Activated T-helper 17 cell treated with anti-CD3 and anti-CD28 coated beads, Interleukin-2, amount 50 U/mL, for 72 hours (primary cell): ENCODE data around the gene MVD. TPM values are rescaled to one million over a fixed set of nuclear protein-coding genes. Genes with fewer than 3 reads are reported as not detected.
A peak's percentile ranks its signal among the peaks of the same experiment; 100 is the strongest.

Experiments
- ATAC-seq: fragments of 150-1000 bp; cut with Tn5 transposase; replicated peaks from 2 replicates; pipeline ENCODE4 v1.10.0; 2021; ENCODE audit warnings: mild to moderate bottlenecking, moderate library complexity
- H3K27ac Mint-ChIP-seq: one replicate; pipeline ENCODE4 v1.8.0; 2022; ENCODE audit warnings: mixed read lengths
- H3K27me3 Mint-ChIP-seq: one replicate; pipeline ENCODE4 v1.8.0; 2022; ENCODE audit warnings: mixed read lengths
- H3K36me3 Mint-ChIP-seq: one replicate; pipeline ENCODE4 v1.8.0; 2022; ENCODE audit warnings: low read depth, mild to moderate bottlenecking, mixed read lengths
- H3K4me1 Mint-ChIP-seq: one replicate; pipeline ENCODE4 v1.8.0; 2022; ENCODE audit warnings: mixed read lengths
- H3K4me3 Mint-ChIP-seq: one replicate; pipeline ENCODE4 v1.8.0; 2022; ENCODE audit warnings: mild to moderate bottlenecking, mixed read lengths
- H3K9me3 Mint-ChIP-seq: one replicate; pipeline ENCODE4 v1.8.0; 2022; ENCODE audit warnings: mixed read lengths
- total RNA-seq, 2 donors: library from RNA; stranded (reverse); gene quantifications; one replicate each; pipeline ENCODE4 v1.2.3, GENCODE V29; 2022

The MVD gene
- total RNA-seq, 2 donors from 2014 or later: 84.3 to 93.2 TPM

GRCh38 chr16:88649924-88650748 is 12.8 kb downstream of the MVD start:
- peaks cover 5% of the 10 kb centered on the region for H3K4me1 Mint-ChIP-seq
- H3K9me3 Mint-ChIP-seq: no peaks in the 10 kb centered on the region
- H3K4me3 Mint-ChIP-seq: peak overlapping the region; percentile 85
- H3K27me3 Mint-ChIP-seq: no peaks in the 10 kb centered on the region
- H3K36me3 Mint-ChIP-seq: peaks cover 26% of the 10 kb centered on the region
- no peak for ATAC-seq
- no peak overlapping the region for H3K27ac Mint-ChIP-seq

GRCh38 chr16:88649195-88649923 is 13.5 kb downstream of the MVD start:
- Mint-ChIP-seq H3K9me3 (no peaks in the 10 kb centered on the region), H3K27ac (peak overlapping the region; percentile 51), H3K27me3 (no peaks in the 10 kb centered on the region), H3K36me3 (peaks cover 27% of the 10 kb centered on the region), H3K4me3 (peak overlapping the region; percentile 85), H3K4me1 (peaks cover 5% of the 10 kb centered on the region)
- ATAC-seq: no peak

DNA sequence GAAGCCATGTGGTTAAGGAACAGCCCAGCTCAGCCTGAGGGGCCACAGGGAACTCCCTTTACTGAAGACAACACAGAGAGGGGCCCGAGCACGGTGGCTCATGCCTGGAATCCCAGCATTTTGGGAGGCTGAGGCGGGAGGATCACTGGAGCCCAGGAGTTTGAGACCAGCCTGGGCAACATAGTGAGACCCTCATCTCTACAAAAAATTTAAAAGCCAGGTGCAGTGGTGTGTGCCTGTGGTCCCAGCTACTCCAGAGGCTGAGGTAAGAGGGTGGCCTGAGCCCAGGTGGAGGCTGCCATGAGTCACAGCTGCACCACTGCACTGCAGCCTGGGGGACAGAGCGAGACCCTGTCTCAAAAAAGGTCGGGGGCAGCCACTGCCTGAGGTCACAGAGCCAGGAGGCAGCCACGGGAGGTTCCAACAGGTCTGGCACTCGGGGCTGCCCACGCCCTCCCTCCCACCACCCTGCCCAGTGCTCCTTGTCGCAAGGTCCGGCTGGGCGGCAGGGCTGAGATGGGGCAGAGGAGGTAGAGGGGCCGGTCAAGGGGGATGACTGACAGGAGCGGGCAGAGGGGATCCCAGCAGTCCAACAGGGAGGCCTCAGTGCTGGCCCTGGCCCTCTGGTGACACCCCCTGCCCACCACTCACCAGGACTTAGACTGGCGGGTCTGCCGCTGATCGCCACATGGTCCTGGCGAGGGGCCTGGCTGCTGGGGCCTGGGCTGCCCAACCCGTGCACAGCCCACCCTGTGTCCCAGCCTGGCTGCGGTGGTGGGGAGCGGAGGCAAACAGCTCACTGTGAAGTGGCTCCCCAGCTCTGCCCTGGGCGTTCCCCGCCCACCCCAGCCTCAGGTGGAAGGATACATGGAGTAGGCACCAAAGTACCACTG is 15.5 kb downstream of the MVD start:
- Mint-ChIP-seq H3K4me3 (no peak overlapping the region), H3K36me3 (peaks cover 36% of the 10 kb centered on the region), H3K27ac (no peak overlapping the region), H3K27me3 (no peaks in the 10 kb centered on the region), H3K4me1 (peaks cover 5% of the 10 kb centered on the region), H3K9me3 (no peaks in the 10 kb centered on the region)
- no peak for ATAC-seq

DNA sequence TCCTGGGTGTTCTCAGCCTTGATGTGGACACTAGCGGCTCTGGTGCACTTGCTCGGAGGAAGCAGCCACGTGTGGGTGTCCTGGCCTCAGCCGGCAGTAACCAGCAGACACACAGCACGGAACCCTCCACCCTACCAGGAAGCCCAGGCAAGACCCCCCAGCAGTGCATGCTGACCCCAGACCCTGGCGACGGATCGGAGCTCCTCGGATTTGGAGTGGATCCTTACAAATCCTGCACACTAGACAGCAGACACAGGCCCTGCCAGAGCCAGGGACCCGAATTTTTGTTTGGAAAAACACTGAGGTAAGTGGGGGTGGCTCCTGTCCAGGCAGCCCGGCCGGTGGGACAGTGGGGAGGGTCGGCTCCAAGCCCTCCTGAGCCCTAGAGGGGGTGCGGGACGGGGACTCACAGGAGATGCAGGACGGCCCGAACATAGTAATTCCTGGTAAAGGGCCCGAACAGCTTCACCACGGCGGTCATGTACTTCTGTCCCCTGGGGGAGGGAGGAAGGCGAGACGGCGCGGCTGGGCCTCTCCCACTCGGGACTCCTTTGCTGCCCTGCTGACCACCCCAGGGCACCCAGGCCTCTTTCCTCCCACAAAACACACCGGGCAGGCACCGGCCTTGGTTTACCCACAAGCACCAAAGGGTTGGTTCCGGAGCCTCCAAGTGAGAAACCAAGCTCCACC is 16.4 kb downstream of the MVD start:
- H3K36me3 Mint-ChIP-seq: peaks cover 43% of the 10 kb centered on the region
- no peak for ATAC-seq
- H3K9me3 Mint-ChIP-seq: no peaks in the 10 kb centered on the region
- H3K4me3 Mint-ChIP-seq: no peak overlapping the region
- H3K27me3 Mint-ChIP-seq: no peaks in the 10 kb centered on the region
- peaks cover 5% of the 10 kb centered on the region for H3K4me1 Mint-ChIP-seq
- no peak overlapping the region for H3K27ac Mint-ChIP-seq

DNA sequence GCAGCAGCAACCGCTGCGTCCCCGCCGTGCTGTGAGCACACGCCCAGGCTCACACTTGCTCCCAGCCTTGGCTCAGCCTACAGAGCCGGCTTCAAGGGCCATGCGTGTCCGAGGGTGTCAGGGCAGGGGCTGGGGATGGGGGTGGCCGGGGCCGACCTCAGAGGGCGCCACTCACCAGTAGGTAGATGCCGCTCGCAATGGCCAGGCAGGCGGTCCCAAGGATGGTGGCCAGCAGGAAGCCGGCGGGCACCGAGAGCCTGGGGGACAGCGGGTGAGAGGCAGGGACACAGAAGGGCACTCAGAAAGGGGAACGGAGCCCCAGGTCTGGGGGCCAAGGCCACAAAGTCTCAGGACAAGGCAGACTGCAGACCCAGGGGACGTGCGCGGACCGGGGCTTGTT is 16.9 kb downstream of the MVD start:
- Mint-ChIP-seq H3K36me3 (peaks cover 38% of the 10 kb centered on the region), H3K27me3 (no peaks in the 10 kb centered on the region), H3K9me3 (no peaks in the 10 kb centered on the region), H3K27ac (no peak overlapping the region), H3K4me1 (peaks cover 5% of the 10 kb centered on the region), H3K4me3 (no peak overlapping the region)
- no peak for ATAC-seq

DNA sequence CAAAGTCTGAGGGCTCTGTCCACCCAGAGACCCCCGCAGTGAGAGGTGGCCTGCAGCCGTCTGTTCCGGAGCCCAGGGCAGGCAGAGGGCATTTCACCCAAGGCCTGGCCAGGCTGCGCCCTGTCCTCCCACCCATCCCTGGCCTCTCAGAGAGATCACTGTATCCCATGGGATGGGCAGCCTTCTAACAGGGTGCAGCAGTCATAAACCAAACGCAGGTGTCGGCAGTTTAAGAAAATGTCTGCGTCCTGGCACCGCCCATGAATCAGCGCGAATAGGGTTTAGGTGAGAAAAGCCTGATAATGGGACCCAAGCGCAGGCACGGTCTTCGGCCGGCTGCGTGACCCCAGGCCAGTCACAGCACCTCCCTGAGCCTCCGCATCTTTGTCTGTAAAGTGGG is 17.4 kb downstream of the MVD start:
- Mint-ChIP-seq H3K27ac (peak overlapping the region; percentile 25), H3K4me3 (no peak overlapping the region), H3K9me3 (no peaks in the 10 kb centered on the region), H3K4me1 (peaks cover 5% of the 10 kb centered on the region), H3K27me3 (peaks cover under 1% of the 10 kb centered on the region), H3K36me3 (peaks cover 36% of the 10 kb centered on the region)
- no peak for ATAC-seq

DNA sequence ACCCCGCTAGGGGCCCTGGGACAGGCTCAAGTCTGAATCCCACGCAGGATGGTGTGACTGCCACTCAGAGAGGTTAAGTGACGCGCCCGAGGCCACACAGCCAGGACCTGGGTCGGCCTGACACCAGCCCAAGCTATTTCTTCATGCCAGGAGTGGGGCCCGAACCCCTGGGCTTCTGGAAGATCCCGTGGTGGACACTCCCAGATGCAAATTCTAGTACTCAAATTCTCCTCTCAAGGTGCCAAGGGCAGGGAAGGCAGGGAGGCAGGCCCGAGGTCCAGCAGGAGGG is 19.3 kb downstream of the MVD start:
- Mint-ChIP-seq H3K36me3 (peaks cover 25% of the 10 kb centered on the region), H3K27ac (no peak overlapping the region), H3K27me3 (peaks cover 5% of the 10 kb centered on the region), H3K4me3 (no peak overlapping the region), H3K4me1 (peaks cover 4% of the 10 kb centered on the region), H3K9me3 (no peaks in the 10 kb centered on the region)
- ATAC-seq: no peak

- H3K9me3 Mint-ChIP-seq: no peaks in the 10 kb centered on the region
Measured at GRCh38 chr16:88642881-88643643, 19.8 kb downstream of the MVD start.

GRCh38 chr16:88640498-88641247 is 22.2 kb downstream of the MVD start:
- ATAC-seq: no peak
- Mint-ChIP-seq H3K36me3 (peaks cover 25% of the 10 kb centered on the region), H3K4me3 (peak overlapping the region; percentile 29), H3K27ac (peak overlapping the region; percentile 83), H3K4me1 (peaks cover 14% of the 10 kb centered on the region), H3K9me3 (no peaks in the 10 kb centered on the region), H3K27me3 (peaks cover 12% of the 10 kb centered on the region)

More at GRCh38 chr16:88642881-88643643, 19.8 kb downstream of the MVD start:
- Mint-ChIP-seq H3K36me3 (peaks cover 25% of the 10 kb centered on the region), H3K4me3 (no peak overlapping the region), H3K4me1 (peaks cover 4% of the 10 kb centered on the region), H3K27me3 (peaks cover 5% of the 10 kb centered on the region), H3K27ac (no peak overlapping the region)
- ATAC-seq: no peak

DNA sequence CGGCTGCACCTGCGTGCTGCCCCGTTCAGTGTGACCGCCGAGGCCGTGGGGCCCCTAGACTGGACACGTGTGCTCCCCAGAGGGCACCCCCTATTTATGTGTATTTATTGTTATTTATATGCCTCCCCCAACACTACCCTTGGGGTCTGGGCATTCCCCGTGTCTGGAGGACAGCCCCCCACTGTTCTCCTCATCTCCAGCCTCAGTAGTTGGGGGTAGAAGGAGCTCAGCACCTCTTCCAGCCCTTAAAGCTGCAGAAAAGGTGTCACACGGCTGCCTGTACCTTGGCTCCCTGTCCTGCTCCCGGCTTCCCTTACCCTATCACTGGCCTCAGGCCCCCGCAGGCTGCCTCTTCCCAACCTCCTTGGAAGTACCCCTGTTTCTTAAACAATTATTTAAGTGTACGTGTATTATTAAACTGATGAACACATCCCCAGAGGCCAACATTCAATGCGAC is 22.8 kb downstream of the MVD start:
- Mint-ChIP-seq H3K27ac (peak overlapping the region; percentile 83), H3K4me1 (peaks cover 14% of the 10 kb centered on the region), H3K9me3 (no peaks in the 10 kb centered on the region), H3K4me3 (peak overlapping the region; percentile 29), H3K36me3 (peaks cover 23% of the 10 kb centered on the region), H3K27me3 (peaks cover 12% of the 10 kb centered on the region)
- no peak for ATAC-seq

DNA sequence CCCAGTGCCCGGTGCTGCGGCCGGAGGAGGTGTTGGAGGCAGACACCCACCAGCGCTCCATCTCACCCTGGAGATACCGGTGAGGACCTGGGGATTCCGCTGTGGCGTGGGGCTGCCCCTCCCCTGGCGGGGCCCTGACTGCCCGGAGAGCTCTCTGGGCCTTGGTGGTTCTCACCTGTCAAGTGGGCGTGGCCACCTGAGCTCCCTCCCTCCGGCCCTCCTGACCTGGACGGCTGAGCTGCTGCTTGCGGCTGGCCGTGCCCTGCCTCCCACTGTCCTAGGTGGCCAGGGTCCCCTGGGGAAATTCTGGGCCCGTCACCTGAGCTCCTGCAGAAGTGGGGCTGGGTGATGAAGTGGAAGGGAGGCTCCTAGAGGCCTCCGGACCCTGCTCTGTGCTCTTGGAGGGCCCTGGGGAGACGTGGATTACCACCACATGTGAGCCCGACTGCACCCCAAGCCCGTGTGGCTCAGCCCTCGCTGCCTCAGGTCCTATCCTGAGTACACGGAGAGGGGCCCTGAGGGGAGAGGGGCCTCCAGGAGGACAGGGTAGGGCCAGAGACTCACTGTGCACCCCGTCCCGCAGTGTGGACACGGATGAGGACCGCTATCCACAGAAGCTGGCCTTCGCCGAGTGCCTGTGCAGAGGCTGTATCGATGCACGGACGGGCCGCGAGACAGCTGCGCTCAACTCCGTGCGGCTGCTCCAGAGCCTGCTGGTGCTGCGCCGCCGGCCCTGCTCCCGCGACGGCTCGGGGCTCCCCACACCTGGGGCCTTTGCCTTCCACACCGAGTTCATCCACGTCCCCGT is 23.5 kb downstream of the MVD start:
- no peak for ATAC-seq
- Mint-ChIP-seq H3K9me3 (no peaks in the 10 kb centered on the region), H3K27ac (no peak overlapping the region), H3K36me3 (peaks cover 17% of the 10 kb centered on the region), H3K4me1 (peaks cover 14% of the 10 kb centered on the region), H3K27me3 (peaks cover 12% of the 10 kb centered on the region), H3K4me3 (no peak overlapping the region)
